AG09319 (cell line): ENCODE results near the gene APEX2.
"Not testable (repeated sequence)": the region's sequence is repeated elsewhere in the genome, so short reads cannot be mapped to it uniquely, and the experiment has no call there.

Experiments used
- DNase-seq: peaks from one replicate; pipeline ENCODE4 v3.0.0-alpha.2; 2010; ENCODE audit warnings: low read depth; ENCODE audit errors: extremely low read depth
- TF ChIP-seq, protein P1 (sequence below): IDR thresholded peaks from 2 replicates; pipeline ENCODE4 v1.5.1; 2011; ENCODE audit warnings: low read depth, mild to moderate bottlenecking, inconsistent platforms, low read length, moderate library complexity

APEX2 gene

DNA sequence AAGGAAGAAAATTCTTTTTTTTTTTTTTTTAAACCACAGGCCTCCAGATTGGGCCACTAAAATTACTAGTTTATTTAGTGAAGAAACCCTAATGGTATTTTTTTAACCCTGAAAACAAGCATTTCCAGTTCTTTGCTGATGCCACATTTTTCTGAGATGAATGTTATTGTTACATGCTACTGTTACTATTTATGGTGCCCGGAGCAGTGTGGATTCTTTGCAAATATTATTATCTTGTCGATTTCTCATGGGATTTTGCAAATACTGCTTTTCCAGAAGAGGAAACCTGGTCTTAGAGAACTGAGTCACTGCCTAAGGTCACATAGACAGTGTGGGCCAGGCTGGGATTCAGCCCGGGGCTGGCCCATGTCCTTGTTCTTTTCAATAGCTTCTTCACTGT lies 39.3 kb downstream of the APEX2 start:
- no peak for DNase-seq

DNA sequence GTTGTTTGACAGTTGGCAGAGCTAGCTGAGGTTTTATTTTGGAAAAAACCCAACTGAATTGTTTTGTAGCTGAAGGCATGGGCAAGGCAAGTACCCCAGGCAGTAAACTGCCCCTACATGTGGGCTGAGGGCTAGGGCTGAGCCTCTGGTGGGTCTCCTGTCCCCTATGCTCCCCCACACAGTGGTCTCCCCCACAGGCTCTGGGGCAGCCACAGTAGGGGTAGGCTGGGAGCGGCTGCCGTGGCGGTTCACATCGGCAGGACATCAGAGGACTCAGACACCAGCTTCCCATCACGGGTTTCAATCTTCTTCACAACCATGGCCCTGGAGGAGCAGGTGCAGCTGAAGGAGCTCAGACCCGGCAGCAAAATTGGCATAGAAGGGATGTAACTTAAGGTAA lies 41.4 kb downstream of the APEX2 start:
- DNase-seq, result no peak

More for the DNA sequence above, 39.3 kb downstream of the APEX2 start:
- TF ChIP-seq, protein P1, sequence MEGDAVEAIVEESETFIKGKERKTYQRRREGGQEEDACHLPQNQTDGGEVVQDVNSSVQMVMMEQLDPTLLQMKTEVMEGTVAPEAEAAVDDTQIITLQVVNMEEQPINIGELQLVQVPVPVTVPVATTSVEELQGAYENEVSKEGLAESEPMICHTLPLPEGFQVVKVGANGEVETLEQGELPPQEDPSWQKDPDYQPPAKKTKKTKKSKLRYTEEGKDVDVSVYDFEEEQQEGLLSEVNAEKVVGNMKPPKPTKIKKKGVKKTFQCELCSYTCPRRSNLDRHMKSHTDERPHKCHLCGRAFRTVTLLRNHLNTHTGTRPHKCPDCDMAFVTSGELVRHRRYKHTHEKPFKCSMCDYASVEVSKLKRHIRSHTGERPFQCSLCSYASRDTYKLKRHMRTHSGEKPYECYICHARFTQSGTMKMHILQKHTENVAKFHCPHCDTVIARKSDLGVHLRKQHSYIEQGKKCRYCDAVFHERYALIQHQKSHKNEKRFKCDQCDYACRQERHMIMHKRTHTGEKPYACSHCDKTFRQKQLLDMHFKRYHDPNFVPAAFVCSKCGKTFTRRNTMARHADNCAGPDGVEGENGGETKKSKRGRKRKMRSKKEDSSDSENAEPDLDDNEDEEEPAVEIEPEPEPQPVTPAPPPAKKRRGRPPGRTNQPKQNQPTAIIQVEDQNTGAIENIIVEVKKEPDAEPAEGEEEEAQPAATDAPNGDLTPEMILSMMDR, result no peak

DNA sequence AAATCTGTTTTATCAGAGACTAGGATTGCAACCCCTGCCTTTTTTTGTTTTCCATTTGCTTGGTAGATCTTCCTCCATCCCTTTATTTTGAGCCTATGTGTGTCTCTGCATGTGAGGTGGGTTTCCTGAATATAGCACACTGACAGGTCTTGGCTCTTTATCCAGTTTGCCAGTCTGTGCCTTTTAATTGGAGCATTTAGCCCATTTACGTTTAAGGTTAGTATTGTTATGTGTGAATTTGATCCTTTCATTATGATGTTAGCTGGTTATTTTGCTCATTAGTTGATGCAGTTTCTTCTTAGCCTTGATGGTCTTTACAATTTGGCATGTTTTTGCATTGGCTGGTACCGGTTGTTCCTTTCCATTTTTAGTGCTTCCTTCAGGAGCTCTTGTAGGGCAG lies 50.4 kb downstream of the APEX2 start:
- DNase-seq, result not testable (repeated sequence)

More for the DNA sequence above, 41.4 kb downstream of the APEX2 start:
- TF ChIP-seq, protein P1, result no peak

DNA sequence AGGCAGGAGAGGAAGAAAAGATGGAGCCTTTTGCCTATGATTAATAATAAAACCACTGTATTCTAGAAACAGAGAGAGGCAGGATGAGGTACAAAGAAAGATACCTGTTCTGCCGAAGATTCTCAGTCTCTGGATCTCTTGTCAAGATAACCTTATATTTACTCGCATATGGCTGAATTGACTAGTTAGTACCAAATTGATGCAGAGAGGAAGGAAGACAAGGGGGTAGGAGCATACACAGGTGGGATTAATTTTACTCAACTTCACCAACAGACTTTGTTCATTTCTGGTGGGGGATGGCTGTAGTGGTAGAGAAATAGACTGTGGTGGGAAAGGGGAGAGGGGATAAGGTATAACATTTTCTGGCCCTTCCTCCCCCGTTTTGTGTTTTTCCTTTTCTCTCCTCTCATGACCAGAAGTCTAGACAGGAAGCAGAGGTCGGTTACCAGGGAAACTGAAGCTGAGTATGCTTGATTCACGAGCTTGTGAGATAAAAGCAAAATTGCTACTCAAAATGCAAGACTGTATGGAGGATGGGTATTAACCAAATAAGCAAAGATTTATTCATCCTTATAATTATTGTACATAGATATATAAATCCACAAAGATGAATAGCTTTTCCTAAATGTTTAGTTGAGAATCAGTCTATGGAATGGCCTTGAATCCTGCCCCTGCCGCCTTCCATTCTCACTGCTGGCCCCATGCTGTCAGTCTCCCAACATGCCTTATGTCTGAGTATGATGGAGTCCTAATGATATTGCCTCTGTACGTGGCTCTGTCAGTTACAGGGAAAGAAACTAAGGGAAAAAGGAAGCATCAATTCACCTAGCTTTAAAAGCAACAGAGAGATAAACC lies 56.9 kb downstream of the APEX2 start:
- DNase-seq, result no peak
- TF ChIP-seq, protein P1, result no peak

DNA sequence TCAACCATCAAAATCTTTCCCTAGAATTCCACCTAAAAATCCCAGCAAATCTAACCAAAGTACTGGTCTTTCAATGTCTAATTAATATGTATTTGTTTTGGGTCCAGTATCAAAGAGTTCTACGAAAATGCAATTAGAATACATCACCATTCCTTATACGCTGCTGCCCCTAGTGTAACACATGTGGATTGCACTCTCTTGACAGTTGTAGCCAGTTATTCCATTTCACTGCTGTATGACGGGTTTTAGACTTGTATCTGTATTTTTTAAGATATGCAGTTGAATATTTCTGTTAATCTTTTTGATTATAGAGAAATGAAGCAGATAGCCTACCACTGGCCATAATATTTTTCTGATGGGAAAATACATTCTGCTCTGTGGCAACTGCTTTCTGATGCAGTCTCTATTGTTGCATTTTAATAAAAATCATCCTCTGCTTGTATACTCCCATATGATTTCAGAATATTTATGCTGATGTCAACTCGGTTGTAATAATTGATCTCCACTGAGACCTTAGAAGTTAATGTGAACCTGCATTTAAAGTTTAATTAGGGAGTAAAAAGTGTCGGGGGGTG lies 57.6 kb downstream of the APEX2 start:
- TF ChIP-seq, protein P1, result peak; percentile 76
- DNase-seq, result peak; percentile 8
